H54 (cell line): ENCODE data around the gene PRKRIP1.

ENCODE experiments used
- DNase-seq: peaks from one replicate; pipeline ENCODE4 v3.0.0; 2011; ENCODE audit warnings: low spot score, mixed read lengths; ENCODE audit not compliant: insufficient read length
- FAIRE-seq: peaks from 3 replicates; lab custom pipeline; 2011; peaks lifted over from hg19 to GRCh38; lab: Jason Lieb, UNC
- POLR2A ChIP-seq: IDR thresholded peaks from 2 replicates; pipeline ENCODE4 v1.6.1; 2011; ENCODE audit warnings: low read depth, mild to moderate bottlenecking, low read length

PRKRIP1 gene

GRCh38 chr7:102412548-102412947, 16.4 kb downstream of the PRKRIP1 start:
- FAIRE-seq: no peak
- no peak for DNase-seq
- TF ChIP-seq POLR2A: no peak

GRCh38 chr7:102413091-102413490, 16.9 kb downstream of the PRKRIP1 start:
- TF ChIP-seq POLR2A: no peak
- DNase-seq (no peak), FAIRE-seq (no peak)

GRCh38 chr7:102413611-102414010, 17.4 kb downstream of the PRKRIP1 start:
- FAIRE-seq (no peak), DNase-seq (no peak)
- no peak for TF ChIP-seq POLR2A

GRCh38 chr7:102415685-102416225, 19.6 kb downstream of the PRKRIP1 start:
- no peak for TF ChIP-seq POLR2A
- FAIRE-seq (no peak), DNase-seq (no peak)

- no peak for FAIRE-seq
- TF ChIP-seq POLR2A: no peak
- DNase-seq: no peak
These were observed 20.2 kb downstream of the PRKRIP1 start for GRCh38 chr7:102416406-102416805.

GRCh38 chr7:102417105-102417504, 20.9 kb downstream of the PRKRIP1 start:
- FAIRE-seq: no peak
- DNase-seq: no peak
- no peak for TF ChIP-seq POLR2A

- FAIRE-seq (no peak), DNase-seq (no peak)
- TF ChIP-seq POLR2A: no peak
These were observed 22.4 kb downstream of the PRKRIP1 start for GRCh38 chr7:102418592-102418991.

- no peak for TF ChIP-seq POLR2A
- FAIRE-seq (no peak), DNase-seq (no peak)
These were observed 25.6 kb downstream of the PRKRIP1 start for GRCh38 chr7:102421706-102422240.

GRCh38 chr7:102424129-102424551, 28.0 kb downstream of the PRKRIP1 start:
- DNase-seq (no peak), FAIRE-seq (no peak)
- TF ChIP-seq POLR2A: no peak

GRCh38 chr7:102424787-102425218, 28.6 kb downstream of the PRKRIP1 start:
- FAIRE-seq (no peak), DNase-seq (no peak)
- no peak for TF ChIP-seq POLR2A

GRCh38 chr7:102425639-102426267, 29.6 kb downstream of the PRKRIP1 start:
- FAIRE-seq (no peak), DNase-seq (no peak)
- 0 out of 2 replicates have a peak, but pooled peaks have one; percentile 24 for TF ChIP-seq POLR2A

- FAIRE-seq (no peak), DNase-seq (no peak)
- no peak for TF ChIP-seq POLR2A
These were observed 30.3 kb downstream of the PRKRIP1 start for GRCh38 chr7:102426268-102427018.

- DNase-seq: no peak
- FAIRE-seq: no peak
- TF ChIP-seq POLR2A: no peak
These were observed 30.8 kb downstream of the PRKRIP1 start for GRCh38 chr7:102427019-102427405.
